Measurements from ENCODE around the gene LDHA.

The LDHA gene

GRCh38 chr11:18369398-18369797 lies 25.0 kb upstream of the LDHA start:
- H3K27me3 ChIP-seq (ENCODE audit: insufficient read depth, poor library complexity, severe bottlenecking) = no peaks in the 10 kb centered on the region
- DNase-seq (ENCODE audit: low read depth in 1 of 2, low spot score in 1 of 2) = no peak
- H3K4me3 ChIP-seq (replicated peaks; ENCODE audit: insufficient read depth, low read length) = no peak overlapping the region
- TF ChIP-seq POLR2AphosphoS5 (IDR thresholded peaks at IDR 0.05; ENCODE audit: low read depth) (no peak), REST (IDR thresholded peaks at IDR 0.05; ENCODE audit: insufficient replicate concordance, low read depth) (no peak), GABPA (IDR thresholded peaks at IDR 0.05; ENCODE audit: low read depth) (no peak), CTCF (IDR thresholded peaks at IDR 0.05; ENCODE audit: insufficient read depth, low read length) (no peak), SPI1 (IDR thresholded peaks at IDR 0.05; ENCODE audit: borderline replicate concordance, low read depth) (no peak)
- H3K27ac ChIP-seq (replicated peaks) = no peak overlapping the region

- no peaks in the 10 kb centered on the region for H3K27me3 ChIP-seq (ENCODE audit: insufficient read depth, poor library complexity, severe bottlenecking)
- TF ChIP-seq CTCF (IDR thresholded peaks at IDR 0.05; ENCODE audit: insufficient read depth, low read length) (no peak), SPI1 (IDR thresholded peaks at IDR 0.05; ENCODE audit: borderline replicate concordance, low read depth) (no peak), POLR2AphosphoS5 (IDR thresholded peaks at IDR 0.05; ENCODE audit: low read depth) (no peak), REST (IDR thresholded peaks at IDR 0.05; ENCODE audit: insufficient replicate concordance, low read depth) (no peak), GABPA (IDR thresholded peaks at IDR 0.05; ENCODE audit: low read depth) (no peak)
- H3K27ac ChIP-seq (replicated peaks) = no peak overlapping the region
- H3K4me3 ChIP-seq (replicated peaks; ENCODE audit: insufficient read depth, low read length) = no peak overlapping the region
- no peak for DNase-seq (ENCODE audit: low read depth in 1 of 2, low spot score in 1 of 2)
These were observed 23.1 kb upstream of the LDHA start for GRCh38 chr11:18371279-18371678.

- TF ChIP-seq POLR2AphosphoS5 (IDR thresholded peaks at IDR 0.05; ENCODE audit: low read depth) (no peak), SPI1 (IDR thresholded peaks at IDR 0.05; ENCODE audit: borderline replicate concordance, low read depth) (no peak), CTCF (IDR thresholded peaks at IDR 0.05; ENCODE audit: insufficient read depth, low read length) (no peak), REST (IDR thresholded peaks at IDR 0.05; ENCODE audit: insufficient replicate concordance, low read depth) (no peak), GABPA (IDR thresholded peaks at IDR 0.05; ENCODE audit: low read depth) (no peak)
- no peaks in the 10 kb centered on the region for H3K27me3 ChIP-seq (ENCODE audit: insufficient read depth, poor library complexity, severe bottlenecking)
- H3K4me3 ChIP-seq (replicated peaks; ENCODE audit: insufficient read depth, low read length) = no peak overlapping the region
- H3K27ac ChIP-seq (replicated peaks) = no peak overlapping the region
- DNase-seq (ENCODE audit: low read depth in 1 of 2, low spot score in 1 of 2) = no peak
These were observed 22.2 kb upstream of the LDHA start for GRCh38 chr11:18372201-18372600.
